ENCODE data around the gene CACNG1.

The CACNG1 gene

GRCh38 chr17:67044016-67044772 is at the start of gene CACNG1:
Gene CACNG1 (plus strand): TSS chr17:67044554. CDS start chr17:67044661, 107 bp downstream.
- DNase-seq, result no peak

- no peak for DNase-seq
These were observed 49.3 kb upstream of the CACNG1 start for GRCh38 chr17:66994930-66995535.

- no peak for DNase-seq
These were observed 48.4 kb upstream of the CACNG1 start for GRCh38 chr17:66995944-66996343.

- DNase-seq, result no peak
These were observed 47.4 kb upstream of the CACNG1 start for GRCh38 chr17:66996926-66997325.

GRCh38 chr17:67003231-67003630 is 41.1 kb upstream of the CACNG1 start:
- DNase-seq, result no peak

- no peak for DNase-seq
These were observed 40.2 kb upstream of the CACNG1 start for GRCh38 chr17:67004181-67004580.

- DNase-seq, result no peak
These were observed 37.1 kb upstream of the CACNG1 start for GRCh38 chr17:67007266-67007665.

GRCh38 chr17:67008101-67008500 is 36.3 kb upstream of the CACNG1 start:
- no peak for DNase-seq

GRCh38 chr17:67011527-67012175 is 32.7 kb upstream of the CACNG1 start:
- DNase-seq, result no peak

GRCh38 chr17:67013891-67014290 is 30.5 kb upstream of the CACNG1 start:
- DNase-seq, result no peak

GRCh38 chr17:67015001-67015400 is 29.4 kb upstream of the CACNG1 start:
- DNase-seq, result no peak

GRCh38 chr17:67016039-67016762 is 28.2 kb upstream of the CACNG1 start:
- no peak for DNase-seq

GRCh38 chr17:67017910-67018309 is 26.4 kb upstream of the CACNG1 start:
- DNase-seq, result no peak

- no peak for DNase-seq
These were observed 25.6 kb upstream of the CACNG1 start for GRCh38 chr17:67018471-67019434.

- no peak for DNase-seq
These were observed 24.5 kb upstream of the CACNG1 start for GRCh38 chr17:67019809-67020208.

GRCh38 chr17:67020293-67020766 is 24.0 kb upstream of the CACNG1 start:
- no peak for DNase-seq

GRCh38 chr17:67021196-67021595 is 23.2 kb upstream of the CACNG1 start:
- peak; percentile 29 for DNase-seq

- no peak for DNase-seq
These were observed 22.5 kb upstream of the CACNG1 start for GRCh38 chr17:67021743-67022450.

- DNase-seq, result no peak
These were observed 21.9 kb upstream of the CACNG1 start for GRCh38 chr17:67022451-67022810.

GRCh38 chr17:67024736-67025135 is 19.6 kb upstream of the CACNG1 start:
- DNase-seq, result no peak

GRCh38 chr17:67025216-67025792 is 19.1 kb upstream of the CACNG1 start:
- DNase-seq, result no peak

All from stimulated activated CD8-positive, alpha-beta memory T cell treated with anti-CD3 and anti-CD28 coated beads, Interleukin-4, amount 100 ng/mL, for 48 hours (primary cell).